ENCODE measurements around the gene ZBTB7A. TPM values are rescaled to one million over a fixed set of nuclear protein-coding genes. Genes with fewer than 3 reads are reported as not detected.

The ZBTB7A gene
- total RNA-seq, 1 donor from 2014 or later: 39.9 TPM

DNA sequence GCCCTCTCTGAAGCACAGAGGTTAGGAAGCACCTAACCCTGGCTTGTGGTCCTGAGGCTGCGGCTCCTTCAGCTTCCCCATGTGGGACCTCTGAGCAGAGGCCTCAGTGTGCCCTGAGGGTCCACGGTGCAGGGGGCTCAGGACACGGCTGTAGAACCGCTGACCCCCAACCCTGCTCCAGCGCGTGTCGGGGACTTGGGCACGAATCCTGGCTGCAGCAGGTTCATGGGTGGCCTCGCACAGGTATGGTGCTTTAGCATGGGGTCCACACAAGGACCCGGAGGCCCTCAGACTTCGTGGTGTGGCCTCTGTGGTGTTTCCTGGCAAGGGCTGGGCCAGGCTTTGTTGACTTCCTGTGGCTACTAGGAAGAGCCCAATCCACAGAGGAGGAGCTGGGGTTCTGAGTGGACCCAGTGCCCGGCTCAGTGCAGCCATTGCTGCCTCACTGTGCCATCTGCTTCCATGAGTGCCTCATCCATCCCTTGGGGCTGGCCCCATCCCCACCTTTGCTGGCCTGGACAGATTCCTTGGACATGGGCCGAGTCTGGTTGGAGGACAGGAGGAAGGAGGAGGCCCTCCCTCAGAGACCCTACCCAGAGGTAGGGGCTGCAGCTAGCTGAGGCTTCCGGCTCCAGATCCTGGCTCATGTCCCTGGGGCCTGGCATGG is 24.5 kb downstream of the ZBTB7A start:
- no peak for DNase-seq (ENCODE audit: low read depth)
- Histone ChIP-seq H3K4me3 (ENCODE audit: low read depth, low read length) (no peak overlapping the region), H3K27me3 (ENCODE audit: control insufficient read depth, insufficient read depth, low read length) (no peaks in the 10 kb centered on the region), H3K36me3 (ENCODE audit: control insufficient read depth, insufficient read depth, low read length) (no peaks in the 10 kb centered on the region)
- TF ChIP-seq, protein P1, sequence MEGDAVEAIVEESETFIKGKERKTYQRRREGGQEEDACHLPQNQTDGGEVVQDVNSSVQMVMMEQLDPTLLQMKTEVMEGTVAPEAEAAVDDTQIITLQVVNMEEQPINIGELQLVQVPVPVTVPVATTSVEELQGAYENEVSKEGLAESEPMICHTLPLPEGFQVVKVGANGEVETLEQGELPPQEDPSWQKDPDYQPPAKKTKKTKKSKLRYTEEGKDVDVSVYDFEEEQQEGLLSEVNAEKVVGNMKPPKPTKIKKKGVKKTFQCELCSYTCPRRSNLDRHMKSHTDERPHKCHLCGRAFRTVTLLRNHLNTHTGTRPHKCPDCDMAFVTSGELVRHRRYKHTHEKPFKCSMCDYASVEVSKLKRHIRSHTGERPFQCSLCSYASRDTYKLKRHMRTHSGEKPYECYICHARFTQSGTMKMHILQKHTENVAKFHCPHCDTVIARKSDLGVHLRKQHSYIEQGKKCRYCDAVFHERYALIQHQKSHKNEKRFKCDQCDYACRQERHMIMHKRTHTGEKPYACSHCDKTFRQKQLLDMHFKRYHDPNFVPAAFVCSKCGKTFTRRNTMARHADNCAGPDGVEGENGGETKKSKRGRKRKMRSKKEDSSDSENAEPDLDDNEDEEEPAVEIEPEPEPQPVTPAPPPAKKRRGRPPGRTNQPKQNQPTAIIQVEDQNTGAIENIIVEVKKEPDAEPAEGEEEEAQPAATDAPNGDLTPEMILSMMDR (IDR thresholded peaks at IDR 0.05; ENCODE audit: insufficient read depth, low read length, poor library complexity, severe bottlenecking): no peak

DNA sequence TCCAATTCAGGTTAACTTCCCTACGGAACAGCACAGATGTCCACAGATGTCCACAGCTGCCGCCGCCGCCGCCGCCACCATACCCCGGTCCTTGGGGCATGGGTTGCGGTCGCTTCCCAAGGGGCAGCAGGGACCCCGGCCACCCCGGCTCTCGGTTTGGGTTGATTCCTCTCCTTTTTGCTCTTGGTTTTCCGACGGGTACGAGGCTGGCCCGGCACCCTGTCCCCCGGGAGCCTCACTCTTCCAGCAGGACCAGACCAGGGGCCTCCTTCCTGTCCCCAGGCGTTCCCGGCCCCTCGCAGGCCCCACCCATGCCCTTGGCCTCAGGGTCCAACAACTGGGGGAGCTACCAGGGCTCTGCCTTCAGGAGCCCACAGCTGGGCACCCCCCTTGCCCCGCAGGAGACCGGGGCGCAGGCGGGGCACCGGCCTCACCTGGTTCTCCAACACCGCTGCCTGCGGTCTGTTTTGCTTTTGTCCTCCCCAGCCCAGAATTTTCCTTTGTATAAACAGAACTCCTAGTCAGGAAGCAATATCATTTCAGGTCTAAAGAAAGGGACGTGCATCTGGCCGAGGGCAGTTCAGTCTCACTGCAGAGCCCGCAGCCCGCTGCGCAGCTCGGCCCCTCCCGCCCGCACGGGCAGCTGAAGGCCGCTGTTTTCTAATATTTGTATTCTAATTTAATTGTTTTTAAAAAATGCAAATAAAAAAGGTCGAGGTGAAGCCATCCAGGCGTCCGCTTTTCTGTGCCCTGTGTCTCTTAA is 27.9 kb downstream of the ZBTB7A start:
- no peak overlapping the region for H3K4me3 ChIP-seq (ENCODE audit: low read depth, low read length)
- DNase-seq (ENCODE audit: low read depth): no peak
- H3K36me3 ChIP-seq (ENCODE audit: control insufficient read depth, insufficient read depth, low read length): peaks cover 1% of the 10 kb centered on the region
- H3K27me3 ChIP-seq (ENCODE audit: control insufficient read depth, insufficient read depth, low read length): no peaks in the 10 kb centered on the region
- TF ChIP-seq, protein P1 (IDR thresholded peaks at IDR 0.05; ENCODE audit: insufficient read depth, low read length, poor library complexity, severe bottlenecking): no peak

DNA sequence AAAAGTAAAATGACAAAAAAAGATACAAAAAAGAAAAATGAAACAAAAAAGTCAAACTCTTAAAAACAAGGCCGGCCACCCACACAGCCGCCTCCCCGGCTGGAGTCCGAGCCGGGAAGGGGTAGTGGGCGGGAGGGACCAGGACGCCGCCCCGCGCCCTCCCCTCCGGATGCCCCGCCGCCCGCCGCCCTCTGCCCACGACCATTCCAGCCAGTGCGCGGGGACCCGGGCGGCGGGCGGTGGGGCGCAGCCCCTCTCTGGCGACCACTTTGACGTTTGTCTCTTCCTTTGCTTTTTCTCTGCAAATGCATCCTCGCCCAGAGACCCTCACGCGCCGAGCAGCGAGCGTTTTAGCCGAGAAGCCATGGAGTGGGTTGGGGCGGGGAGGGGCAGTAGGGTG is 28.6 kb downstream of the ZBTB7A start:
- H3K36me3 ChIP-seq (ENCODE audit: control insufficient read depth, insufficient read depth, low read length): peaks cover 1% of the 10 kb centered on the region
- DNase-seq (ENCODE audit: low read depth): no peak
- TF ChIP-seq, protein P1 (IDR thresholded peaks at IDR 0.05; ENCODE audit: insufficient read depth, low read length, poor library complexity, severe bottlenecking): no peak

DNA sequence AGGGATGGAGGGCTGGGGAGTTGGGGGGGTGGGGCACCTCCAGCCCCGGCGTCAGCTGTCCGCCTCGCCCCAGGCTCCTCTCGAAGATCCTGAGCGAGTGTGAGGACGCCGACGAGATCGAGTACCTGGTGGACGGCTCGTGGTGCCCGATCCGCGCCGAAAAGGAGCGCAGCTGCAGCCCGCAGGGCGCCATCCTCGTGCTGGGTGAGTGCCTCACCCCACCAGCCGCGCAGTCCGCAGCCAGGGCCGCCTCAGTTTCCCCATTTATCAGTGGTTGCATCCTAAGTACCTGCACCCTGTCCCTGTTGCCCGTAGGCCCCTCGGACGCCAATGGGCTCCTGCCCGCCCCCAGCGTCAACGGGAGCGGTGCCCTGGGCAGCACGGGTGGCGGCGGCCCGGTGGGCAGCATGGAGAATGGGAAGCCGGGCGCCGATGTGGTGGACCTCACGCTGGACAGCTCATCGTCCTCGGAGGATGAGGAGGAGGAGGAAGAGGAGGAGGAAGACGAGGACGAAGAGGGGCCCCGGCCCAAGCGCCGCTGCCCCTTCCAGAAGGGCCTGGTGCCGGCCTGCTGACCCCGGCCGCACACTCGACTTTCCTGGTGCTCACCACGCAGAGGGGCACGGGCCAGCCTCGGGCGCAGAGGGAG is 29.3 kb downstream of the ZBTB7A start:
- TF ChIP-seq, protein P1 (IDR thresholded peaks at IDR 0.05; ENCODE audit: insufficient read depth, low read length, poor library complexity, severe bottlenecking): no peak
- no peaks in the 10 kb centered on the region for H3K27me3 ChIP-seq (ENCODE audit: control insufficient read depth, insufficient read depth, low read length)
- no peak for DNase-seq (ENCODE audit: low read depth)
- H3K4me3 ChIP-seq (ENCODE audit: low read depth, low read length): no peak overlapping the region
- peaks cover 1% of the 10 kb centered on the region for H3K36me3 ChIP-seq (ENCODE audit: control insufficient read depth, insufficient read depth, low read length)

More for the DNA sequence above, 28.6 kb downstream of the ZBTB7A start:
- Histone ChIP-seq H3K4me3 (ENCODE audit: low read depth, low read length) (no peak overlapping the region), H3K27me3 (ENCODE audit: control insufficient read depth, insufficient read depth, low read length) (no peaks in the 10 kb centered on the region)

DNA sequence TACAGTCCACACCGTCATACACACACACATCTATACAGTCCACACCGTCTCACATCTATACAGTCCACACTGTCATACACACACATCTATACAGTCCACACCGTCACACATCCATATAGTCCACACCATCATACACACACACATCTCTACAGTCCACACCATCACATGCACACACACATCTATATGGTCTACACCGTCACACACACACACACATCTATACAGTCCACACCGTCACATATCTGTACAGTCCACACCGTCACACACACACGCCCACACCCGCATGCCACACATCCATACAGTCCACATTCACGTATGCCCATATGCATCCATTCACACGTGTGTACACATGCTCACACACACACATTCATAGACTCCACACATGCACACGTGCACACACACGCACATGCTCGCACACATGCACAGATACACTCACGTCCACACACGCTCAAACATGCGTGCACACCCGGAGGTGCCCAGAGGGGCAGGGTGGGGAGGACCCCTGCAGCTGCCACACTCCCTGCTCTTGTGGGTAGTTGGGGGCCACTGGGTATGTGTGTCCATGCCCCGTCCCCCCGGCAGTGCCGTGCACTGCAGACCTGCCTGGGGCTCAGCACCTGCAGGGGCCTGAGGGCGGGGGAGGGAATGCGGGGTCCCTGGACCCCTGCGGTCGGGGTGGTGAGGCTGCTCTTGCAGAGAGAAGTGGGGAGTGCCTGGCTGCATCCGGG is 30.0 kb downstream of the ZBTB7A start:
- H3K27me3 ChIP-seq (ENCODE audit: control insufficient read depth, insufficient read depth, low read length): no peaks in the 10 kb centered on the region
- H3K36me3 ChIP-seq (ENCODE audit: control insufficient read depth, insufficient read depth, low read length): peaks cover 1% of the 10 kb centered on the region
- DNase-seq (ENCODE audit: low read depth): no peak
- no peak overlapping the region for H3K4me3 ChIP-seq (ENCODE audit: low read depth, low read length)
- TF ChIP-seq, protein P1 (IDR thresholded peaks at IDR 0.05; ENCODE audit: insufficient read depth, low read length, poor library complexity, severe bottlenecking): no peak

Data from kidney epithelial cell (primary cell).